Neuron (in vitro differentiated cells): ENCODE measurements around the gene MAD1L1.
"Not testable (repeated sequence)": the region's sequence is repeated elsewhere in the genome, so short reads cannot be mapped to it uniquely, and the experiment has no call there.

ENCODE experiments used
- H2AFZ ChIP-seq: one replicate; pipeline ENCODE4 v1.6.1; 2013; ENCODE audit warnings: low read depth, mild to moderate bottlenecking, inconsistent platforms, low read length, moderate library complexity
- H3K27me3 ChIP-seq: one replicate; pipeline ENCODE4 v1.6.1; 2013; ENCODE audit warnings: low read length; ENCODE audit not compliant: insufficient read depth
- H3K36me3 ChIP-seq: one replicate; pipeline ENCODE4 v1.6.1; 2013; ENCODE audit warnings: low read length; ENCODE audit not compliant: insufficient read depth
- H3K4me1 ChIP-seq: one replicate; pipeline ENCODE4 v1.6.1; 2013; ENCODE audit warnings: low read length; ENCODE audit not compliant: insufficient read depth
- H3K4me3 ChIP-seq: 2 replicates; pipeline ENCODE4 v1.5.1; 2013; ENCODE audit warnings: mild to moderate bottlenecking, low read length, moderate library complexity
- H3K9me3 ChIP-seq: one replicate; pipeline ENCODE4 v1.6.1; 2013; ENCODE audit warnings: low read length

MAD1L1 gene

DNA sequence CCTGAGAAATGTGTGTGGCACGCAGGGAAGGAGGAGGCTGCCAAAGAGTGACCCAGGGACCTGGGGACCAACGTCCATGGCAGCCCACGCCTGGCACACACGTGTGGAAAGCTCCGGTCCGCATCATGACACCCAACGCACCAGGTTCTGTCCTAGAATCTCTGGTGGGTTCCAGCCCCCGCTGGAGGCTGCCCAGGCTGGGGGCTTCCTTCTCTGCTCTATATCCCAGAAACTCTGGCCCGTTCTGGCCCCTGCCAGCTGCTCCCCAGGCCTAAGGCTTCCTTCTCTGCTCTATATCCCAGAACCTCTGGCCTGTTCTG, 300.8 kb downstream of the MAD1L1 start:
- no peak overlapping the region for H2AFZ ChIP-seq
- no peak overlapping the region for H3K4me3 ChIP-seq
- H3K4me1 ChIP-seq = no peaks in the 10 kb centered on the region
- H3K27me3 ChIP-seq = no peaks in the 10 kb centered on the region
- no peaks in the 10 kb centered on the region for H3K36me3 ChIP-seq
- H3K9me3 ChIP-seq = peaks cover 29% of the 10 kb centered on the region

DNA sequence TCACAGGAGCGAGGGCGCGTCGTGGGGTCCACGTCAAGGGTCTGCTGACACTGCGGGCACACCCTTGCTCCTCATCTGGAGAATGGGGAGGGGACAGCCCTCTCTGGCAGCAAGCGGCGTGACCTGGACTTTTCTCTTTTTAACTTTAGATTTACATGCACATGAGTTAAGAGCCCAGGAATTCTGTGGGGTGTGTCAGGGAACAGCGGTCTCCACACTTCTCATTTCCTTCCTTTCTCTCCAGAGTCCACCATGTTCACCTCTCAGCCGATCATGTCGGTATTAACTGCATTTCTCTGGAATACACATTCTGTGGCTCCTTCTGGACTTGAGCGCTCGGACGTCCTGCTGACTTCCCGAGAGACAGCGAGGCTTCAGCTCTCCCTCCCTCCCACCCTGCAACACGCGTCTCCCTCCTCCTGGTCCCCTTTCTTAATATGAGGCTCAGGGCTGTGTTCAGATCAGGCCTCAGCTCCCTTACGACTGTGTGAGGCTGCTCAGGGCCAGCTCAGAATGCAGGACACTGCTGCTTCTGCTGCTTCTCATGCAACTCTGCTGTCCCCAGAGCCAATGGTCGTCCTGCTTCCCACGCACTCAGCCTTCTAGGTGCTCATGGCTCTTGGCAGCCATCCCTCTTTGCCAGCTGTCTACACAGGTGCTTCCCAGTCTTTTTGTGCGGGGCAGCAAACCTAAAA, 301.3 kb downstream of the MAD1L1 start:
- Histone ChIP-seq H3K9me3 (peaks cover 26% of the 10 kb centered on the region), H2AFZ (no peak overlapping the region), H3K27me3 (no peaks in the 10 kb centered on the region), H3K4me3 (no peak overlapping the region), H3K36me3 (no peaks in the 10 kb centered on the region), H3K4me1 (no peaks in the 10 kb centered on the region)

DNA sequence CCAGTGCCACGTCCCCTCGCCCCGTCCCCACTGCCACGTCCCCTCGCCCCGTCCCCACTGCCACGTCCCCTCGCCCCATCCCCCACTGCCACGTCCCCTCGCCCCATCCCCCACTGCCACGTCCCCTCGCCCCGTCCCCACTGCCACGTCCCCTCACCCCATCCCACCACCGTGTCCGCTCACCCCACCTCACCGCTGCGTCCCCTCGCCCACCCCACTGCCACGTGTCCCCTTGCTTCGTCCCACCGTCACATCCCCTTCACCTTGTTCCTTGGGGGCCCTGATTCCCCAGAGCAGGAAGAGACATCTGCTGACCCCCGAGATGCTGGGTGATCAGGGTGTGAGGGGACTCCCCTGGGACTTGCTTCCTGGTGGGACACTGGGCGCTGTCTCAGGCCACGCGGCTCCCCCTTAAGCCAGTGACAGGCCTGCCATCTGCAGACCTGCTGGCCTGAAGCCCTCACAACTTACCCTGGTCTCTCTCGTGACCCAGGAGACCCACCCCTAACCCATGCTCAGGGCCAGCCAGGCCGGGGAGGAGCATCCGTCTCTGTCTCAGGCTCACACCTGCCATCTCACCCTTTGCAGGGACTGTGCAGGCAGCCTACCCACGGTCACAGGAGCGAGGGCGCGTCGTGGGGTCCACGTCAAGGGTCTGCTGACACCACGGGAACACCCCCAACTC, 302.2 kb downstream of the MAD1L1 start:
- no peaks in the 10 kb centered on the region for H3K36me3 ChIP-seq
- no peak overlapping the region for H3K4me3 ChIP-seq
- peaks cover 17% of the 10 kb centered on the region for H3K9me3 ChIP-seq
- no peak overlapping the region for H2AFZ ChIP-seq
- no peaks in the 10 kb centered on the region for H3K4me1 ChIP-seq
- no peaks in the 10 kb centered on the region for H3K27me3 ChIP-seq

DNA sequence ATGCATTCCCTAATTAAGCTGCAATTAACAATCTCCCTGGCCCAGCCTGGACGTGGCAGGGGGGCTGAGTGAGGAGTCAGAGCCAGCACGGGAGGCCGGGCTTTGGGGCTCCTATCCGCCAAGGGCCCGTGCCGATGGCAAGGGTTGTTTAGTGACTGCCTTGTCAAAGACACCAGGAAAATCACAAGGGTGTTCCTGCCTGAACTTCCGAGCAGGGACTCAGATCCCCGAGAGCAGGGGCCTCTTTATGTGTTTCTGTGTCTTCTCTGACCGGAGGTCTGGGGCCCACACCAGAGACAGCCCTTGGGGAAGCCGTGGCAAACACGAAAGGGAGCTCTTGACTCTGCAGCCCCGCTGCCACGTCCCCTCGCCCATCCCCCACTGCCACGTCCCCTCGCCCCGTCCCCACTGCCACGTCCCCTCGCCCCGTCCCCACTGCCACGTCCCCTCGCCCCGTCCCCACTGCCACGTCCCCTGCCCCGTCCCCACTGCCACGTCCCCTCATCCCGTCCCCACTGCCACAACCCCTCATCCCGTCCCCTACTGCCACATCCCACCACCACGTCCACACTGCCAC, 303.3 kb downstream of the MAD1L1 start:
- not testable (repeated sequence) for H3K4me3 ChIP-seq, H2AFZ ChIP-seq, H3K4me1 ChIP-seq, H3K27me3 ChIP-seq, H3K9me3 ChIP-seq, H3K36me3 ChIP-seq

DNA sequence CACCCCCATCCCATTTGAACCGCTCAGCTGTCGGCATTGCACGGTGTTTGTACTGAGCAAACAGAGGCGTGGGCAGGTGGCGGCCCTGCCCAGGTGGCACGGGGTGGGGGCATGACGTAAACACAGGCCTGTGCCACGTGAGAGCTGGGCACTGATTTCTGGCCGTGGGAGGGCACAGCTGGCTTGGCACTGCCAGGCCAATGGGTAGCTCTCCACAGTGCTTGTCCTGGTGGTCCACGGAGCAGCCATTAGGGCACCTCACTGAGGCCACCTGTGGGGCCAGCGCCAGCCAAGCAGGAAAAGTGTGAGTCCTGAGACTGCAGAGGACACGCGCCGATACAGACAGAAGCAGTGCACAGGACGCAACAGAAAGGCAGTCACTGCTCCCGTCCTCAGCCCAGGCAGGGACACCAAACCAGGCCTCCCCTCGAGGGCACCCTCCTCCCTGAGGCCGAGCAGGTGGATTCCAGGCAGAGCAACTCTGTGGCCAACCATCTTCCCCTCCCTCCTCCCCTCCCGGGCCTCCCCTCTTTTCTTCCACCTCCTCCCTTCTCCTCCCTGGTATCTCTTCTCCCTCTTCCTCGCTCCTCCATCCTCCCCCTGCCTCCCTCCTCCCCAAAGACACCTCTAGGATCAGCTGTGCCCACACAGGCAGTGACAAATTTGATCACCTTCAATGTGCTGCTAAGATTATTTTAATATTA, 303.9 kb downstream of the MAD1L1 start:
- H3K4me3 ChIP-seq = no peak overlapping the region
- H3K27me3 ChIP-seq = no peaks in the 10 kb centered on the region
- no peaks in the 10 kb centered on the region for H3K4me1 ChIP-seq
- no peaks in the 10 kb centered on the region for H3K36me3 ChIP-seq
- H3K9me3 ChIP-seq = peaks cover 3% of the 10 kb centered on the region
- H2AFZ ChIP-seq = no peak overlapping the region

DNA sequence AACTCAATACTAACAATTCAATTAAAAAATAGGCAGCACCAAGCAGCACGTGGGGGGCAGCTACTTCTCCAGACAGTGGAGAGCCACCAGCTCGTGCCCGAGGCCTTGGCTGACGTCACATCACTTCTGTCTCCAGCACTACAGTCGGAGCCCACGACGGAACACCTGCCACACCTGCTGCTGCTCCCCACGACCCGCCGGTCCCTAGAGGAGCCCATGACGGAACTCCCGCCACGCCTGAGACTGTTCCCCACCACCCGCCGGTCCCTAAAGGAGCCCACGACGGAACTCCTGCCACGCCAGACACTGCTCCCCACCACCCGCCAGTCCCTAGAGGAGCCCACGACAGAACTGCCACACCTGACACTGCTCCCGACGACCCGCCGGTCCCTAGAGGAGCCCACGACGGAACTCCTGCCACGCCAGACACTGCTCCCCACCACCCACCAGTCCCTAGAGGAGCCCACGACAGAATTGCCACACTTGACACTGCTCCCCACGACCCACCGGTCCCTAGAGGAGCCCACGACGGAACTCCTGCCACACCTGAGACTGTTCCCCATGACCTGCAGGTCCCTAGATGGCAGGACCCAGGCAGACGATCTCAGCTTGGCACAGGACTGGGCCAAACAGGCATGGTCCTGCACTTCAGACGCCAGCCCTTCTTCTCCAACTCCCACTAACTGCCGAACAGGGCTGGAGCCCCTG, 304.7 kb downstream of the MAD1L1 start:
- no peaks in the 10 kb centered on the region for H3K4me1 ChIP-seq

DNA sequence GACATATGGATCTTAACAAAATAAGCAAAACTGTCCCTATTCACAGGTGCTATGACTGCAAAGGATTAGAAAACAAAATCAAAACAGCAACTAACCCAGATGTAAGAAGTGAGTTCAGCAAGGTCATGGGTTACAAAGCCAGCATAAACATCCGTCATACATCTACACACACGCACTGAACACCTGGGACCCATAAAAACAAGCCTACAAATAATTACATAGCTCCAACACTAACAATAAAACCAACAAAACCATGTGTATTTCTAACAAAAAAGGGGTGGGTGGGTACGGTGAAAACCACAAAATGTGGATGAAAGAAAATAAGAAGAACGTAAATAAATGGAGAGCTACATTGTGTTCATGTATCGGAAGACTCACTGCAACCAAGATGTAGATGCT, 305.8 kb downstream of the MAD1L1 start:
- H2AFZ ChIP-seq = no peak overlapping the region
- no peak overlapping the region for H3K4me3 ChIP-seq
- peaks cover 3% of the 10 kb centered on the region for H3K9me3 ChIP-seq
- no peaks in the 10 kb centered on the region for H3K4me1 ChIP-seq
- no peaks in the 10 kb centered on the region for H3K36me3 ChIP-seq
- no peaks in the 10 kb centered on the region for H3K27me3 ChIP-seq

More for the DNA sequence above, 304.7 kb downstream of the MAD1L1 start:
- H3K4me3 ChIP-seq = no peak overlapping the region
- no peaks in the 10 kb centered on the region for H3K27me3 ChIP-seq
- H3K9me3 ChIP-seq = peaks cover 3% of the 10 kb centered on the region
- H3K36me3 ChIP-seq = no peaks in the 10 kb centered on the region
- H2AFZ ChIP-seq = no peak overlapping the region

DNA sequence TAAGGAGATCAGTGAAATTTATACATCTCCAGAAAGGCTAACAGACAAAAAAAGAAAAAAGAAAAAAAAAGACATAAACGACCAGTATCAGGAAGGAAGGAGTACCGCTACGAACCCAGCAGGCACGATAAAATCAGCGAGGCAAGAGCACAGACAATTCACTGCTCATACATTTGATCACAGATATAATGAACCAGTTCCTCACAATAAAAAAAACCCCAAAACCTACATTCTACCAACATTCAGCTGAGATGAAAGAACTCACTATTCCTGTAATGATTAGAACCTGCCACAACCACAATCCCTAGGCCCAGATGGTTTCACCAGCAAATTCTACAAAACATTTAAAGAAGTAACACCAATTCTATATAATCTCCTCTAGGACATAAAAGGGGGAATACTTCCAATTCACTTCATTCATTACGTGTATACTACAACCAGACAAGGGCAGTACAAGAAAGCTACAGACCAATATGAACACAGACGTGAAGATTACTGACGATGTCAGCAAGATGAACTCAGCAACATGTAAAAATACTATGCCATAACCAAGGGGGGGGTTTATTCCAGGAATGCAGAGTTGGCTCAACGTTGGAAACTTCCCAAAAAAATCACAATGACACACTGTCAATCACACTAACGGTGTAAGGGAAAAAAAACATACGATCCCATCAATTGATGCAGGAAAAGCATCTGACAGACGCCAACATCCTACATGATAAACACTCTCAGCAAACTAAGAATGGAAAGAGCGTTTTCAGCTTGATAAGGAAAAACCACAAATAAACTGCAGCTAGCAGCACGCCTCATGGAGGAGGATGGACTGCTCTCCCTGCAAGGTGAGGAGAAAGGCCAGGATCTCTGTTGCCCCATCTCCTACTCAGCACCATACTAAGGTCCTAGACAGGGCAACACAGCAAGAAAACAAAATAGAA, 306.5 kb downstream of the MAD1L1 start:
- Histone ChIP-seq H3K36me3 (no peaks in the 10 kb centered on the region), H3K4me3 (no peak overlapping the region), H3K9me3 (no peaks in the 10 kb centered on the region), H3K27me3 (no peaks in the 10 kb centered on the region), H3K4me1 (no peaks in the 10 kb centered on the region), H2AFZ (no peak overlapping the region)

DNA sequence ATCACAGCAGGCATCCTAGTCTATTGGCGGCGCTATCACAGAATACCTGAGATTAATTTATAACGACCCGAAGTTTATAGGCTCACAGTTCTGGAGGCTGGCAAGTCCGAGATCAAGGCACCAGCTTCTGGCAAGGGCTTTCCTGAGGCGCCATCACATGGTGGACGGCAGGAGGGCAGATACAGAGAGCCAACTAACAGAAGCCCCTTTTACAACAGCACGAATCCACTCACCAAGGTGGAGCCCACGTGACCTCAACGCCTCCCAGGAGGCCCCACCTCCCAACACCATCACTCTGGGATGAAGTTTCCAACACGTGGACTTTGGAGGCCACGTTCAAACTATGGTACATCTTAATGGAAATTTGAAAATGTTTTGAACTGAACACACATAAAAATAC, 307.4 kb downstream of the MAD1L1 start:
- no peaks in the 10 kb centered on the region for H3K27me3 ChIP-seq
- H3K4me1 ChIP-seq = no peaks in the 10 kb centered on the region
- no peaks in the 10 kb centered on the region for H3K9me3 ChIP-seq
- H3K36me3 ChIP-seq = no peaks in the 10 kb centered on the region
- H2AFZ ChIP-seq = no peak overlapping the region
- H3K4me3 ChIP-seq = no peak overlapping the region

DNA sequence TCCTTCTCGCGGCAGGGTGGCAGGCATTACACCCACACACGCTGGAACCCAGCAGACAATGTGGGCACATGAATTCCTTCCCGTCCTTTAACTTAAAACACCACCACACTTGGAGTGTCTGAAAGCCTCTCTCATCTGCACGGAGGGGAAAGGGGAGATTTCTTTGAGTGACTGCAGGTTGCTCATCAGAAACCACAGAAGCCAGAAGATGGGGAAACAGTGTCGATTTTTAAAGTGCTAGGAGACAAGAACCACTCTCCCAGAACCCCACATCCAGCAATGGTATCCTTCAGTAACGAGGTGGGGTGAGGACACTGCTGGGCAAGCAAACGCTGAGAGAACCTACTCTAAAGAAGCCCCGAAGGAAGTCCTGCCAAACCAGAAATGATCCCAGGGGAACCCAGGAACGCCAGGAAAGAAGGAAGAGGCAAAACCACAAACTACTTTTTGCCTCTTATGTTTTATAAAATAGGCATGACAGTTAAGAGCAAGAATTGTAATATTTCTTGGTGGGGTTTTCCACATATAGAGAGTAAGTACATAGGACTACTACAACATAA, 308.4 kb downstream of the MAD1L1 start:
- H3K27me3 ChIP-seq = no peaks in the 10 kb centered on the region
- no peaks in the 10 kb centered on the region for H3K9me3 ChIP-seq
- H3K4me3 ChIP-seq = no peak overlapping the region
- H3K4me1 ChIP-seq = no peaks in the 10 kb centered on the region
- no peak overlapping the region for H2AFZ ChIP-seq
- H3K36me3 ChIP-seq = no peaks in the 10 kb centered on the region

DNA sequence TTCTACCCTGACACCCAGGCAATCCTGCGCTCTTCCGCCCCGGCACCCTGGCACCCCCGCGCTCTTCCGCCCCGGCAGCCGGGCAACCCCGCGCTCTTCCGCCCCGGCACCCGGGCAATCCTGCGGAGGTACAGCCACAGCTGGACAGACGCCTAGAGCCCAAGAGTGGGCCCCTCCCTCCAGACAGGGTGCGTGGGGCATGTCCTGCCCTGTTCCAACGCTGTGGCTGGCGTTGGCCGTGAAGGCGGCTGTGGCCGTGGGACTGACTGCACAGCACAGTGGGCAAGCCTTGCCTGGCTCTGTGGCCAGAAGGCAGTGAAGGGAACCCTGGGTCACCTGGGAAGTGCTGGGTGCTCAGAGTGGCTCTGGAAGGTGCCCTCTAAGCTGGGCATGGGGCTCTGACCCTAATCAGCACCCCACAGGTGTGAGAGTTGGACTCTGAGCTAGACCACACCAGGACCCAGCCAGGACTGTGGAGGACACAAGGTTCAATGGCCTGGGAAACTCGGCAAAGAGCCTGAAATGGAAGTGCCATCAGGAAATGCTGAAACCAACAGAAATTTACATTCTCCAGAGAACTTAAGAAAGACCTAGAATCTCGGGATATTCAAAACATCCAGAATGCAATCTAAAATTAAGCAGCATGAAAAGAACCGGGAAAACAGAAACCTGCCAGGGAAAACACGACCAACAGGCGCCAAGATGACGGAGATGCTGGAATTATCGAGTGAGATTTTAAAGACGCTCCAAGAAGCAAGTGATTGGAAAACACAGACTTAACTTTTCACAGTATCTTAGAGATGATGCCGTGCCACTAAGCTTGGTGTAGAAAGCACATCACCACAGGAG, 309.1 kb downstream of the MAD1L1 start:
- Histone ChIP-seq H3K4me1 (no peaks in the 10 kb centered on the region), H3K36me3 (no peaks in the 10 kb centered on the region), H2AFZ (no peak overlapping the region), H3K9me3 (no peaks in the 10 kb centered on the region), H3K27me3 (no peaks in the 10 kb centered on the region), H3K4me3 (no peak overlapping the region)
